CD4-positive, alpha-beta T cell treated with Interferon gamma for 1 hour (primary cell): Measurements from ENCODE around the gene MCTP2.
"Not testable (repeated sequence)": the region's sequence is repeated elsewhere in the genome, so short reads cannot be mapped to it uniquely, and the experiment has no call there.

Experiments used
- DNase-seq: peaks from one replicate; pipeline ENCODE4 v3.0.0-alpha.2; 2020

Gene MCTP2

GRCh38 chr15:94235646-94236045 is 4.3 kb downstream of the MCTP2 start:
- no peak for DNase-seq

GRCh38 chr15:94236608-94237007 is 5.2 kb downstream of the MCTP2 start:
- no peak for DNase-seq

- DNase-seq, result no peak
Observed at GRCh38 chr15:94237903-94238302, 6.5 kb downstream of the MCTP2 start.

GRCh38 chr15:94238539-94239118 is 7.3 kb downstream of the MCTP2 start:
- no peak for DNase-seq

GRCh38 chr15:94239474-94239873 is 8.1 kb downstream of the MCTP2 start:
- no peak for DNase-seq

GRCh38 chr15:94240480-94240879 is 9.1 kb downstream of the MCTP2 start:
- DNase-seq, result no peak

- DNase-seq, result no peak
Observed at GRCh38 chr15:94242257-94242656, 10.9 kb downstream of the MCTP2 start.

- DNase-seq, result not testable (repeated sequence)
Observed at GRCh38 chr15:94243003-94243402, 11.6 kb downstream of the MCTP2 start.

- DNase-seq, result no peak
Observed at GRCh38 chr15:94243418-94243817, 12.1 kb downstream of the MCTP2 start.

GRCh38 chr15:94246016-94246415 is 14.7 kb downstream of the MCTP2 start:
- no peak for DNase-seq

GRCh38 chr15:94247789-94248638 is 16.7 kb downstream of the MCTP2 start:
- DNase-seq, result no peak

GRCh38 chr15:94250801-94251200 is 19.4 kb downstream of the MCTP2 start:
- no peak for DNase-seq

GRCh38 chr15:94252223-94252766 is 20.9 kb downstream of the MCTP2 start:
- no peak for DNase-seq

- no peak for DNase-seq
Observed at GRCh38 chr15:94252906-94253491, 21.6 kb downstream of the MCTP2 start.

- no peak for DNase-seq
Observed at GRCh38 chr15:94253742-94254141, 22.4 kb downstream of the MCTP2 start.

- DNase-seq, result no peak
Observed at GRCh38 chr15:94255540-94255939, 24.2 kb downstream of the MCTP2 start.

- DNase-seq, result no peak
Observed at GRCh38 chr15:94256511-94256910, 25.1 kb downstream of the MCTP2 start.

- not testable (repeated sequence) for DNase-seq
Observed at GRCh38 chr15:94257776-94258175, 26.4 kb downstream of the MCTP2 start.

- peak; percentile 17 for DNase-seq
Observed at GRCh38 chr15:94258246-94258645, 26.9 kb downstream of the MCTP2 start.

GRCh38 chr15:94259121-94259751 is 27.9 kb downstream of the MCTP2 start:
- no peak for DNase-seq

GRCh38 chr15:94259863-94260262 is 28.5 kb downstream of the MCTP2 start:
- DNase-seq, result no peak

- no peak for DNase-seq
Observed at GRCh38 chr15:94262201-94262600, 30.8 kb downstream of the MCTP2 start.
